Neural cell (in vitro differentiated cells): ENCODE data around the gene LRRC15. TPM values are rescaled to one million over a fixed set of nuclear protein-coding genes. Genes with fewer than 3 reads are reported as not detected.

Experiments
- H2AFZ ChIP-seq: fragments of 200-600, 300-800 bp; sonication (generic), shearing (Covaris generic); 2 replicates; pipeline ENCODE4 v1.6.0; 2014; ENCODE audit warnings: low read depth, mild to moderate bottlenecking, antibody characterized with exemption, low read length, moderate library complexity
- H3F3A ChIP-seq: fragments of 200-600 bp; shearing (Covaris generic); 2 replicates; pipeline ENCODE4 v1.6.1; 2016; ENCODE audit warnings: mild to moderate bottlenecking, moderate library complexity, mixed read lengths, antibody characterized with exemption, low read length; ENCODE audit not compliant: insufficient read depth, poor library complexity, severe bottlenecking
- H3K27ac ChIP-seq: fragments of 200-600, 300-800 bp; sonication (generic), shearing (Covaris generic); 2 replicates; pipeline ENCODE4 v1.5.1; 2014; ENCODE audit warnings: mild to moderate bottlenecking, low read length, moderate library complexity
- H3K27me3 ChIP-seq: fragments of 300-800, 200-600 bp; sonication (generic), shearing (Covaris generic); 2 replicates; pipeline ENCODE4 v1.6.0; 2014; ENCODE audit warnings: mild to moderate bottlenecking, low read depth, low read length, moderate library complexity; ENCODE audit not compliant: insufficient read depth
- H3K36me3 ChIP-seq: fragments of 300-800, 200-600 bp; sonication (generic), shearing (Covaris generic); 2 replicates; pipeline ENCODE4 v1.5.1; 2014; ENCODE audit warnings: mild to moderate bottlenecking, antibody characterized with exemption, low read length, moderate library complexity; ENCODE audit not compliant: insufficient read depth
- H3K4me2 ChIP-seq: fragments of 300-800, 200-600 bp; sonication (generic), shearing (Covaris generic); 2 replicates; pipeline ENCODE4 v1.6.0; 2014; ENCODE audit warnings: mild to moderate bottlenecking, low read length
- H3K4me3 ChIP-seq: fragments of 300-800, 200-600 bp; sonication (generic), shearing (Covaris generic); 2 replicates; pipeline ENCODE4 v1.5.1; 2014; ENCODE audit warnings: mild to moderate bottlenecking, low read length, moderate library complexity
- H3K79me2 ChIP-seq: fragments of 200-600 bp; shearing (Covaris generic); replicated peaks from 2 replicates; pipeline ENCODE4 v1.6.0; 2014; ENCODE audit warnings: mild to moderate bottlenecking, low read length, moderate library complexity; ENCODE audit not compliant: insufficient read depth
- H3K9ac ChIP-seq: fragments of 300-800, 200-600 bp; sonication (generic), shearing (Covaris generic); 2 replicates; pipeline ENCODE4 v1.6.1; 2016; ENCODE audit warnings: mild to moderate bottlenecking, low read length, mixed read lengths
- H3K9me2 ChIP-seq: fragments of 200-600 bp; shearing (Covaris generic); 2 replicates; pipeline ENCODE4 v1.6.1; 2016; ENCODE audit warnings: mild to moderate bottlenecking, low read length, mixed read lengths; ENCODE audit not compliant: insufficient read depth
- H3K9me3 ChIP-seq: fragments of 200-600, 300-800 bp; sonication (generic), shearing (Covaris generic); 2 replicates; pipeline ENCODE4 v1.6.1; 2016; ENCODE audit warnings: mild to moderate bottlenecking, mixed run types, low read length, moderate library complexity, mixed read lengths
- H4K20me1 ChIP-seq: fragments of 200-600 bp; shearing (Covaris generic); 2 replicates; pipeline ENCODE4 v1.6.1; 2016; ENCODE audit warnings: mild to moderate bottlenecking, mixed run types; ENCODE audit not compliant: insufficient read depth
- EP300 ChIP-seq: fragments of 450-650 bp; conservative IDR thresholded peaks from 2 replicates; pipeline ENCODE4 v1.6.1; 2014; ENCODE audit warnings: antibody characterized with exemption, mild to moderate bottlenecking, moderate library complexity; ENCODE audit not compliant: poor library complexity, severe bottlenecking
- EZH2 ChIP-seq: fragments of 200-600, 300-800 bp; shearing (Covaris generic), sonication (generic); IDR thresholded peaks from 2 replicates; pipeline ENCODE4 v1.6.1; 2014; ENCODE audit warnings: antibody characterized with exemption, low read length, borderline replicate concordance, mild to moderate bottlenecking; ENCODE audit not compliant: insufficient read depth, poor library complexity, severe bottlenecking
- MXI1 ChIP-seq: fragments of 450-650 bp; conservative IDR thresholded peaks from 2 replicates; pipeline ENCODE4 v1.6.1; 2014; ENCODE audit warnings: antibody characterized with exemption, mild to moderate bottlenecking; ENCODE audit not compliant: poor library complexity, severe bottlenecking
- POLR2AphosphoS5 ChIP-seq: IDR thresholded peaks from 2 replicates; pipeline ENCODE4 v1.6.1; 2012
- SMC3 ChIP-seq: fragments of 450-650 bp; conservative IDR thresholded peaks from 2 replicates; pipeline ENCODE4 v1.6.1; 2014; ENCODE audit warnings: antibody characterized with exemption, mild to moderate bottlenecking, moderate library complexity; ENCODE audit not compliant: poor library complexity
- TAF1 ChIP-seq: IDR thresholded peaks from 2 replicates; pipeline ENCODE4 v1.6.1; 2012; ENCODE audit warnings: low read depth
- polyA plus RNA-seq: library from polyadenylated mRNA; depleted of rRNA; stranded (reverse); fragments of >200 nt; gene quantifications from 2 replicates; pipeline ENCODE4 v1.2.3, GENCODE V29; 2014
- TF ChIP-seq, protein P1 (sequence below): IDR thresholded peaks from 2 replicates; pipeline ENCODE4 v1.6.1; 2012; ENCODE audit warnings: borderline replicate concordance

The LRRC15 gene
- polyA plus RNA-seq, 1 donor from 2014 or later, result not detected

DNA sequence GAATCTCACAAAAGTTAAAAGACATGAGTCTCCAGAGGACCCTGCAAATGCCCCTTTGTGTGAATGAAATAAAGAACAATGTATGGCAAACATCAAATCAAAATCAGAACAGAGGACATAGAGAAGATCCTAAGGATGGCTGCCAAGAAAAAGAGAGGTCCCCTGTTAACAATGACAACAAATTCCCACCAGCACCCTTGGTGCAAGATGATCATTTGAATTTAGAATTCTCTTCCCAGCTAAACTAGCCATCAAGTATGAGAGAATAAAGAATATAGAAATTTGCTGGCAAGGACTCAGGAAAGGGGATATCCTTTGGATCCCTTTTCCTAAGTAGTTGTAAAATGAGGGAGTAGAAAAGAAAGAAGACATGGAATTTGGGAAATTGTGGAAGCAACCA lies 21.3 kb upstream of the LRRC15 start:
- H3K27me3 ChIP-seq, result no peaks in the 10 kb centered on the region
- H3K36me3 ChIP-seq, result no peaks in the 10 kb centered on the region
- H3K4me2 ChIP-seq, result no peak overlapping the region
- no peaks in the 10 kb centered on the region for H3F3A ChIP-seq
- H3K9ac ChIP-seq, result no peak overlapping the region
- H3K79me2 ChIP-seq, result no peaks in the 10 kb centered on the region
- H2AFZ ChIP-seq, result no peak overlapping the region
- H3K9me2 ChIP-seq, result no peaks in the 10 kb centered on the region
- H3K27ac ChIP-seq, result no peak overlapping the region
- TF ChIP-seq, protein P1, sequence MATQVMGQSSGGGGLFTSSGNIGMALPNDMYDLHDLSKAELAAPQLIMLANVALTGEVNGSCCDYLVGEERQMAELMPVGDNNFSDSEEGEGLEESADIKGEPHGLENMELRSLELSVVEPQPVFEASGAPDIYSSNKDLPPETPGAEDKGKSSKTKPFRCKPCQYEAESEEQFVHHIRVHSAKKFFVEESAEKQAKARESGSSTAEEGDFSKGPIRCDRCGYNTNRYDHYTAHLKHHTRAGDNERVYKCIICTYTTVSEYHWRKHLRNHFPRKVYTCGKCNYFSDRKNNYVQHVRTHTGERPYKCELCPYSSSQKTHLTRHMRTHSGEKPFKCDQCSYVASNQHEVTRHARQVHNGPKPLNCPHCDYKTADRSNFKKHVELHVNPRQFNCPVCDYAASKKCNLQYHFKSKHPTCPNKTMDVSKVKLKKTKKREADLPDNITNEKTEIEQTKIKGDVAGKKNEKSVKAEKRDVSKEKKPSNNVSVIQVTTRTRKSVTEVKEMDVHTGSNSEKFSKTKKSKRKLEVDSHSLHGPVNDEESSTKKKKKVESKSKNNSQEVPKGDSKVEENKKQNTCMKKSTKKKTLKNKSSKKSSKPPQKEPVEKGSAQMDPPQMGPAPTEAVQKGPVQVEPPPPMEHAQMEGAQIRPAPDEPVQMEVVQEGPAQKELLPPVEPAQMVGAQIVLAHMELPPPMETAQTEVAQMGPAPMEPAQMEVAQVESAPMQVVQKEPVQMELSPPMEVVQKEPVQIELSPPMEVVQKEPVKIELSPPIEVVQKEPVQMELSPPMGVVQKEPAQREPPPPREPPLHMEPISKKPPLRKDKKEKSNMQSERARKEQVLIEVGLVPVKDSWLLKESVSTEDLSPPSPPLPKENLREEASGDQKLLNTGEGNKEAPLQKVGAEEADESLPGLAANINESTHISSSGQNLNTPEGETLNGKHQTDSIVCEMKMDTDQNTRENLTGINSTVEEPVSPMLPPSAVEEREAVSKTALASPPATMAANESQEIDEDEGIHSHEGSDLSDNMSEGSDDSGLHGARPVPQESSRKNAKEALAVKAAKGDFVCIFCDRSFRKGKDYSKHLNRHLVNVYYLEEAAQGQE, result no peak
- TF ChIP-seq POLR2AphosphoS5, result no peak
- no peak for TF ChIP-seq EP300
- TF ChIP-seq TAF1, result no peak
- H4K20me1 ChIP-seq, result no peaks in the 10 kb centered on the region
- no peak overlapping the region for H3K4me3 ChIP-seq
- H3K9me3 ChIP-seq, result peaks cover 13% of the 10 kb centered on the region

DNA sequence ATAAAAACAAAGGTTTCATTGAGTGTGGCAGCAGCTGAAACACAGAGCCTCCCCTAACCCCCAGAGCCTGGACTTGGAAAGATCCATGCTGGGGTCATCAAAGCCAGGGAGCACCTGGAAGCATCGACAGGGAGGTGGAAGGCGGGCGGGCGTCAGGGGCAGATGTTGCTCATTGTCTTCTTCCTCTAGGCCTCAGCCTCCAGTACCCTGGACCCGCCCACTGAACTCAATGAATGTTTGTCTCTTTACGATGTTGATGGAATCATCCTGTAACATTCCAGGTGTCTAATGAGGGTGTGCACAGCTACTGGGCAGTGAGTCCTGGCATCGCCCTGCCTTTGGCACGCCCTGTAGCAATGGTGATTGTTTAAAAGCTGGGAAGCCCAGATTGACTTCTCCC lies 19.7 kb upstream of the LRRC15 start:
- Histone ChIP-seq H3K79me2 (no peaks in the 10 kb centered on the region), H3F3A (no peaks in the 10 kb centered on the region), H4K20me1 (no peaks in the 10 kb centered on the region), H3K27me3 (no peaks in the 10 kb centered on the region), H3K27ac (no peak overlapping the region), H3K4me2 (no peak overlapping the region), H3K9me3 (peaks cover 13% of the 10 kb centered on the region), H3K9ac (no peak overlapping the region), H2AFZ (no peak overlapping the region), H3K9me2 (no peaks in the 10 kb centered on the region), H3K4me3 (no peak overlapping the region), H3K36me3 (no peaks in the 10 kb centered on the region)
- no peak for TF ChIP-seq TAF1
- TF ChIP-seq EP300, result no peak
- TF ChIP-seq MXI1, result no peak
- TF ChIP-seq SMC3, result no peak

DNA sequence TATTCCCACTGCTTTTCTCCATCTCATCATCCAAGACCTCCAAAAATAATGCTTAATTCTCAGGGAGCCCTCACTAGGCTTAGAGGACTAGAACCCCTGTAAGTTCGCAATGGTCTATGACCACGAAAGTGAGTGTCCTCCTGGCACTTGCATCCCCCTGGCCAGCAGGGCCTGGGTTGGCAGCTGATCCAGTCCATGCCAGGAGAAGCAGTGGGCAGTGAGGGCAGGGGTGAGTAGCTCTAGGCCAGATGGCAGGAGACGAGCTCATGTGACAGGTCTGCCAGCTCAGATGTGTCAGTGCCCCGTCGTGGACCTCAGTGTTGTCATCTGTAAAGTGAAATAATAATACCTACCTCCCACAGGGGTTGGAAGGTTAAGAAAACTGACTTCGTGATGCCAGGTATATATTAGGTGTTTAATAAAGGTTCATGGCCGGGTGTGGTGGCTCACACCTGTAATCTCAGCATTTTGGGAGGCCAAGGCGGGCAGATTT lies 18.4 kb upstream of the LRRC15 start:
- Histone ChIP-seq H3K4me3 (no peak overlapping the region), H3K9me3 (peaks cover 13% of the 10 kb centered on the region), H3K9ac (no peak overlapping the region), H3K4me2 (no peak overlapping the region), H2AFZ (no peak overlapping the region), H3K79me2 (no peaks in the 10 kb centered on the region), H3K27ac (no peak overlapping the region), H4K20me1 (no peaks in the 10 kb centered on the region), H3K36me3 (no peaks in the 10 kb centered on the region), H3K9me2 (no peaks in the 10 kb centered on the region), H3K27me3 (no peaks in the 10 kb centered on the region), H3F3A (no peaks in the 10 kb centered on the region)
- TF ChIP-seq EZH2 (no peak), SMC3 (no peak)
